Activated CD8-positive, alpha-beta memory T cell treated with anti-CD3 and anti-CD28 coated beads, Interleukin-2, amount 50 U/mL, for 1 hour (primary cell): ENCODE results near the gene KIAA2012.

Source experiments
- DNase-seq: peaks from one replicate; pipeline ENCODE4 v3.0.0-alpha.2; 2020; ENCODE audit errors: extremely low read depth

KIAA2012 gene

DNA sequence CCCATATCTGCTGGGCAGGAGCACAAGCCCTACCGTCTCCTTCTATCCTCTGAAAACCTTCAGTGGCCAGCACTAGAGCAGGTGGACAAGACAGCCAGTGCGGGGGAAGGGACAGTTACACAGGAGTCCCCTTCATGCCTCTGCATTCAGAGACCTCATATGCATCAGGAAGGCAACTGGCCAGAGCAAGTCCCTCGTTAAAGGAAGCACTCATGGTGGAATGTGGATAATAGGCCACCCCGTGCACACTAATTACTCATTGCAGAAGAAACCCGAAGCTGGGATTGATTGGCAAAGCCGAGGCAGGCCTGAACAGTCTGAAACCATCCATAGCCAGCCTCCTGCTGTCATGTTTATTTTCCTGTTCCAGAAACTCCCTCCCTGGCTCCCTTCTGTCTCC, 11.2 kb downstream of the KIAA2012 start:
- DNase-seq = no peak

- no peak for DNase-seq
Observed at GRCh38 chr2:202088777-202089176, 15.7 kb downstream of the KIAA2012 start.

- no peak for DNase-seq
Observed at GRCh38 chr2:202090530-202090929, 17.5 kb downstream of the KIAA2012 start.

DNA sequence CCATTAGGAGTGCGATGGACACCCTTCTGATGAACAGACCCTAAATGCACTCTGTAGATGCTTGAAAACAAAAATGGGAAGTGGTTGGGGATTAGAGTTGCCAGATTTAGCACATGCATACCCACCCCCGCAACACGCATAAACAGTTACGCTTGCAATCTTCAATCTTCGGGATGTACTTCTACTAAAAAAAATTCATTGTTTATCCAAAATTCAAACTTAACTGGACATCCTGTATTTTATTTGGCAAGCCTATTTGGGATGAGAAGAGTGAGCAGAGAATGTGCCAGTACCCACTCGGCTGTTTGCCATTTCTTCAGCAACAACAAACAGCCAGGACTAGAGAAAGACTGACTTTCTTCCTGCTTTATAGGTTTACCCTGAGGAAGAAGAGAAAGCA, 18.4 kb downstream of the KIAA2012 start:
- no peak for DNase-seq

- no peak for DNase-seq
Observed at GRCh38 chr2:202094426-202094986, 21.5 kb downstream of the KIAA2012 start.

- DNase-seq = no peak
Observed at GRCh38 chr2:202095235-202095634, 22.2 kb downstream of the KIAA2012 start.

DNA sequence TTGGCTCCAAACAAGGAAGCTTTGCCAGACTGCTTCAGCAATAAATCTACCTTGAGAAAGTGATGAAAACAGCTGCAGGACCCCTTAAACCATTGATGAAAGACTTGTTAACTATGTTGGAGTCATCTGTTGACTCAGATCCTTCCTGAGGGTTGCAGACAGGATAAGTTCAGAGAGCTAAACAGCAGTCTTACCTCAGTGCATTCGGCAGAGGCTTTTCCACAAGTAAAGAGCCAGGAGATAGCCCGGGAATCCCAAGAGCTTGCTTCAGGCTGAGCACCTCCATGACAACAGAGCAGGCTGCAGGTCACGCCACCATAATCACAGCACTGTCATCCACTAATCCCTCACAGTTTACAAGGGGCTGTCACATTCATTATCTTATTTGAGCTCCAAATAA, 23.7 kb downstream of the KIAA2012 start:
- no peak for DNase-seq

GRCh38 chr2:202098291-202098690, 25.2 kb downstream of the KIAA2012 start:
- DNase-seq = no peak

DNA sequence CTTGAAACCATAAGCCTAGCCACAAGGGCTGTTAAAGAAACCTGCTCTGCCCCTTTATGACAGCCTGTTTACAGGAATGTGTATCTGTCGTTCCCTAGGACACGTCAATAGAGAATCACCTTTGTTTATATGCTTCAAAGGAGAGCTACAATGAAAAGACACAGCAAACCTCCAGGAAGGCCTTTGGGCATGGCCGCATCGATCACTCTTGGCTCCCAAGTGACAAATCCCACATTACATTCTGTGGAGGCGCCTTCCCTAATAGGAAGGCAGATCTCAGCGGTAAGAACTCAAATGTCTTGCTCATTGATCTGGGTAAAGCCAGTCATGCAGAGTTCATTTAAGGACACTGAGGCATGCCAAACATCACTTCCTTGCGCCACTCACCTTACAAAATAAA, 26.5 kb downstream of the KIAA2012 start:
- DNase-seq = no peak

DNA sequence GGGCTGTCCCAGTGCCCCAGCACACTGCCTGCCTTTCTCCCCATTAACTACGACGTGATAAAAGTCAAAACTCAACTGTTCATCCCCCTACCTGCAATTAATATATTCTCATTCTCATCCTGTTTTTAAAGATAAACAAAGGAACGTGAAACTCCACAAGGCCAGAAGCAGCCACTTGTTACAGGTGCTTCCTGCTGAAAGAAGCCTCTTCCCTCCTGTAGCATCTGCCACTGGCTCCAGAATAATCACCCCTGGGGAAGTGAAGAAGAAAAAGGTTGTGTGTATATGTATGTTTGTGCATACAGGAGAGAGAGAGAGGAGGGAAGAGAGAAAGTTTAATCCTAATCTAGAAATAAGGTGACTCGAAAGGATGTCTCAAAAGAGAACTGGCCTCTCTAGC, 27.1 kb downstream of the KIAA2012 start:
- DNase-seq = no peak

DNA sequence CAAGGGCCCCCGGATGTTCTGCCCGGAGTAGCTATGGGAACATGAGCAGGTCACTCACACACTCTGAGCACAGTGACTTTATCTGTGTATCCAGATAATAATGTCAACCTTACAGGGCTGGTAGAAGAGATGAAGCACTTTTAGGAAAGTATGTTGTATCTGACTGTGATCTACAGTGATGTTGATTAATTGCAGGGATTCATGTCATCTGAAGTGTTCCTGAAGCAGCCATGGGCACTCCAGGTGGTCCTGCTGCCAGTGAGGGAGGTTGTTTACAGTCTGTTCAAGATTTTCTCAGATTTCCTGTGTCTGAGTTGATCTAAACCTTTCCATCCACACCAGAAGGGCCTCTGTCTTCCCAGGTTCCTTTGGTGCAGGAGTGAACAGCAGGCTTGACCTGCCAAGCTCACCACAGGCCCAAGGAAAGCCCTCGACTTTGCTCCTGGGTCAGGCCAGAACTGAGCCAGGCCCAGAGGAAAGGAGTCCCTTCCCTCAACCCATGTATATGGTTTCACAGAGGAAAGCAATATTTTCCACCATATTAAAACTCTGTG, 28.0 kb downstream of the KIAA2012 start:
- DNase-seq = no peak

DNA sequence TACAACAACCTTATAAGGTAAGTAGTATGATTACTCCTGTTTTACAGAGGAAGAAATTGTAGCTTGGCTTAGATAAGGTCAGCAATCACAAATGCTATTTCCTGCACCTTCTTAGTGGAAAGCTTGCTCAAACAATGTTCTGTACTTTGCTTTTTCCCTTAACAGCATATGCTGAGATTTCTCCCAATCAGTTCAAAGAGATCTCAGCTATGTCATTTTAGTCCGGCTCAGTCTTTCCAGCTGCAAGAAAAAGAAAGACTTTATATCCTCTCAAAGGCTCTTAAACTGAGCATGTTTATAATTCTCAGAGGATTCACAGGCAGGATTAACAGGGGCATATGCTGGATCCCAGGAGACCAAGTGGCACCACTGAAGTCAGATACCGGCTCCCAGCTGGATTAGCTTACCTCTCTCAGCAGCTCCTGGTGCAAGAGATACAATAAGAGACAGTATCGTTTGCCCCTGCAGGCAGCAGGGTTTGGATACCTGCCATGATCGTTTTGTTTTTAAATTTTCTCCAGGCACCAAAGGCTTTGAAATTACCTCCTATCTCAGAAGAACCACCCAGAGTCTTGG, 29.5 kb downstream of the KIAA2012 start:
- DNase-seq = no peak

- no peak for DNase-seq
Observed at GRCh38 chr2:202104286-202104870, 31.3 kb downstream of the KIAA2012 start.

- DNase-seq = no peak
Observed at GRCh38 chr2:202105025-202105424, 32.0 kb downstream of the KIAA2012 start.

DNA sequence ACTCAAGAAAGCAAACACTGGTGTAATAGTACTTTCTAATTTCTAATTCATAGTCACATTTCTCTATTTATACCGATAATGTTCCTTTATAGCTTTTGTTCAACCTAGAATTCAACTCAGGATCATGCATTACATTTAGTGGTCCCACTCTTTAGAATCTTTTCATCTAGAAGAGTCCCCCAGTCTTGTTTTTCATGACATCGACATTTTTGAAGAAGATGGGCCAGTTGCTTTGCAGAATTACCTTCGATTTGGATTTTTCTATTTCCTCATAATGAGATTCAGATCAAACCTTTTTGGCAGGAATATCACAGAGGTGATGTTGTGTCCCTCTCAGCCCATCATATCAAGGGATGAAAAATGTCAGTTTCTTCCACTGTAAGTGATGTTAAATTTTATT, 35.3 kb downstream of the KIAA2012 start:
- no peak for DNase-seq

DNA sequence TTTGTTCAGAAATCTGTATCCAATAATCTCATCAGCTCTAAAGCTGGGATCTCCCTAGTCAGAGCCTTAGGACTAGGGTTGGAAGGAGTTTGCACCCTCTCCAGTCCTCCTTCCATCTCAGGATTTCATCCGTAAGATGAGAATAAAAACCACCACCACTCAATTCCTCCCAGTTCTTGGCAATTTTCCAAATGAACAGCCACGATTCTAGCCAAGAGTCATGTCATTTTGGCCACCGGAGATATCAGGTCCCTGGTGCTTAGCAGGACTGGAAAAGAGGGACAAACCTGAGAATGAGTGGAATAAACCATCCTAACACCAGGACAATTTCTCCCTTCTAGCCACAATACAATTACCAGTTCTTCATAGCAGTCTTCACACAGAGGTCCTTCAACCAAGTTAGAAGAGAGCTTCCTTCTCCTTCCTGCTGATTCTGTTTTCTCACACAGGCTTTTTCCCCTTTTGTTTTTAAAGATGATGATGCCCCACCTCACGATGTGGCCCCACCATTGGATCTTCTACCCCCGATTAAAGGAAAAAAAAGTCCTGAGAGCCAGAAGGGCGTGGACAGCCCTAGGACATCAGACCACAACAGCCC, 36.2 kb downstream of the KIAA2012 start:
- DNase-seq = no peak

- DNase-seq = no peak
Observed at GRCh38 chr2:202109737-202110184, 36.7 kb downstream of the KIAA2012 start.

DNA sequence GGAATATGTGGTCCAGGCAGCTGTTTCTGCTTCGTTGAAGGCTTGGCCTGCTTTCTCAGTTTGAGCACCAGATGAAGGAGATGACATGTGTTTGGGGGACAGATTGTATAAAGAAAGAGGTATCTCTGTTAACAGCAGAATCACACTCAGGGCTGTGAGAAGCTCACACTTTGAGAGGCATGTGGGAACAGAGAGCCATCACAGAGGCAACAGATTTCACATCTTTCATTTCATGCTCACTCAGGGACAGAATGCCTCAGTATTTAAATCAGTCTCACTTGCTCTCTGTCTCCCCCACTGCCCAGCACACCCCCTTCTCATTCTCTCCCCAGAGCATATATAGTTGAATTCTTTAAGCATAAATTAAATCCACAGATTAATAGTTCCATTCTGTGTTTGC, 37.4 kb downstream of the KIAA2012 start:
- DNase-seq = no peak

- DNase-seq = no peak
Observed at GRCh38 chr2:202112041-202112440, 39.0 kb downstream of the KIAA2012 start.

DNA sequence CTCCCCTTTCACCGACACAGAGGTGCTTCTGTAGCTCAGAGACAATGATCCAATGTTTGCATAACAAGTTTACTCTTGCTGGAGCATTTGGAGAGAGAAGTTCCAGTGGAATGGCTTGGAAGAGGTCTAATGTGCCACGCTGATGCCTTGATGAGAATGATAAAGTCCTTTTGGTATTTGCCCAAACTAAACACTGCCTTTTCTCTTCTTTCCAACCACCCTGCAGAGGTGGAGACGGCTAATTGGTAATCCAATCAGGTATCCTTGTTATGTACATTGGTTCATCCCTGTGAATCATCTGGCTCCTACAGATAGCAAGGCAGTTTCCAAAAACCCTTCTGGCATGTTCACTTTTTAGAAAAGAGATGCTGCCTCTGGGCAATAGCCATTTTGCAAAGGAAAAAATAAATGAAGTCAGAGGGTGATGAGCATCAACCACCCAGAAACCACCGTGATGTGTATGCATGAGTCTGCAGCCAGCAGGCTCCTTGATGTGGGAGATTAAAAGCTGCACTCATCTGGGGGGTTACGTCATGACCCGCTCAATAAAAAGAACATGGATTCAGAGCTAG, 40.6 kb downstream of the KIAA2012 start:
- DNase-seq = no peak

DNA sequence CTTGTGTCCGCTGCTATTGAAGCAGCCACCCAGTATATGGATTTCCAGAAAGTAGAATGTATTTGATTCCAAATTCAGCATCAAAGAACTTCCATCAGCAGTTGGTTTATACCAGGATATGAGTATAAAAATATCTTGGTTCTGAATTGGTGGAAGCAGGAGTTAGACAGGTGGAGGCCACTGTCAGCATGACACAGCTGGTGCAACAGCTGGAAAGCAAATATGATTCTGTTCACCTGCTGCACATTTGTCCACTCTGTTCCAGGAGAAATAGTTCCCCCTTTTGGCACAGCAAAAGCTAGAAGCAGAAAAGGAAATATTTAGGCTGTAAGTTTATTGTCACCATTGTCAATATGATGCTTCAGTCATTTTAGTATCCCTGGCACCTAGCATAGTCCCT, 41.2 kb downstream of the KIAA2012 start:
- no peak for DNase-seq

GRCh38 chr2:202114795-202115194, 41.7 kb downstream of the KIAA2012 start:
- no peak for DNase-seq
